GM20431 (cell line): Measurements from ENCODE around the gene CREB1.

Experiments used
- in situ Hi-C: fragments of 300-500 bp; cut with MseI, MboI; formaldehyde crosslinking; loops from one replicate; pipeline ENCODE4 v1.15.0; 2020; ENCODE audit warnings: low sequenced_read_pairs; ENCODE audit not compliant: unreplicated experiment

CREB1 gene

GRCh38 chr2:207534417-207534816 is 4.7 kb downstream of the CREB1 start:
- in situ Hi-C loops: no loop called here

- in situ Hi-C loops: no loop called here
These were observed 9.7 kb downstream of the CREB1 start for GRCh38 chr2:207539470-207539869.

- in situ Hi-C loops: no loop called here
These were observed 10.7 kb downstream of the CREB1 start for GRCh38 chr2:207540431-207540830.

- in situ Hi-C loops: no loop called here
These were observed 12.2 kb downstream of the CREB1 start for GRCh38 chr2:207541933-207542332.

GRCh38 chr2:207543272-207543671 is 13.5 kb downstream of the CREB1 start:
- in situ Hi-C loops: no loop called here

- in situ Hi-C loops: no loop called here
These were observed 17.1 kb downstream of the CREB1 start for GRCh38 chr2:207546822-207547221.

GRCh38 chr2:207549145-207549544 is 19.4 kb downstream of the CREB1 start:
- in situ Hi-C loops: no loop called here

- in situ Hi-C loops: no loop called here
These were observed 28.3 kb downstream of the CREB1 start for GRCh38 chr2:207558079-207558491.

GRCh38 chr2:207561386-207562080 is 31.8 kb downstream of the CREB1 start:
- in situ Hi-C loops: no loop called here

GRCh38 chr2:207565736-207566500 is 36.2 kb downstream of the CREB1 start:
- in situ Hi-C loops: no loop called here

- in situ Hi-C loops: no loop called here
These were observed 37.9 kb downstream of the CREB1 start for GRCh38 chr2:207567671-207568070.

- in situ Hi-C loops: no loop called here
These were observed 41.6 kb downstream of the CREB1 start for GRCh38 chr2:207571370-207571769.

- in situ Hi-C loops: no loop called here
These were observed 55.2 kb downstream of the CREB1 start for GRCh38 chr2:207584952-207585351.

- in situ Hi-C loops: no loop called here
These were observed 57.5 kb downstream of the CREB1 start for GRCh38 chr2:207587305-207587704.

- in situ Hi-C loops: no loop called here
These were observed 59.4 kb downstream of the CREB1 start for GRCh38 chr2:207589143-207589542.

GRCh38 chr2:207593277-207593676 is 63.5 kb downstream of the CREB1 start:
- in situ Hi-C loops: no loop called here

- in situ Hi-C loops: no loop called here
These were observed 64.5 kb downstream of the CREB1 start for GRCh38 chr2:207594264-207594663.

GRCh38 chr2:207594731-207595130 is 65.0 kb downstream of the CREB1 start:
- in situ Hi-C loops: no loop called here

GRCh38 chr2:207599636-207600035 is 69.9 kb downstream of the CREB1 start:
- in situ Hi-C loops: no loop called here

- in situ Hi-C loops: no loop called here
These were observed 70.5 kb downstream of the CREB1 start for GRCh38 chr2:207600231-207600630.

GRCh38 chr2:207601774-207602173 is 72.0 kb downstream of the CREB1 start:
- in situ Hi-C loops: no loop called here

GRCh38 chr2:207603486-207603885 is 73.7 kb downstream of the CREB1 start:
- in situ Hi-C loops: no loop called here
